Liver (tissue), 3 donors: ENCODE data around the gene CCR8.

Source experiments
- EGR1 ChIP-seq, 2 donors: IDR thresholded peaks; 2 replicates each; pipeline ENCODE4 v1.6.1; 2016 to 2018; ENCODE audit warnings: antibody characterized with exemption in 2 of 2, low read depth in 2 of 2
- GABPA ChIP-seq, 2 donors: IDR thresholded peaks in 1 of 2; conservative IDR thresholded peaks in 1 of 2; 2 replicates each; pipeline ENCODE4 v1.6.1; 2016; ENCODE audit warnings: antibody characterized with exemption in 2 of 2, mild to moderate bottlenecking in 1 of 2, moderate library complexity in 1 of 2
- HNF4G ChIP-seq: IDR thresholded peaks from 2 replicates; pipeline ENCODE4 v1.6.1; 2016; ENCODE audit warnings: antibody characterized with exemption
- NR2F2 ChIP-seq: IDR thresholded peaks from 2 replicates; pipeline ENCODE4 v1.6.1; 2016; ENCODE audit warnings: antibody characterized with exemption
- RAD21 ChIP-seq, 2 donors: IDR thresholded peaks; 2 replicates each; pipeline ENCODE4 v1.6.1; 2016; ENCODE audit warnings: antibody characterized with exemption in 2 of 2, mild to moderate bottlenecking in 2 of 2
- TAF1 ChIP-seq: conservative IDR thresholded peaks from 2 replicates; pipeline ENCODE4 v1.6.1; 2016; ENCODE audit warnings: antibody characterized with exemption, mild to moderate bottlenecking
- YY1 ChIP-seq: IDR thresholded peaks from 2 replicates; pipeline ENCODE4 v1.6.1; 2016; ENCODE audit warnings: antibody characterized with exemption, mild to moderate bottlenecking
- TF ChIP-seq, protein P1 (sequence below): fragments of 150-350 bp; IDR thresholded peaks from 2 replicates; pipeline ENCODE4 v1.5.1; 2017; ENCODE audit warnings: improper control_type of control experiment, low read depth, low read length; ENCODE audit not compliant: missing input control
- TF ChIP-seq, protein P2 (sequence below): IDR thresholded peaks from 2 replicates; pipeline ENCODE4 v1.6.1; 2016; ENCODE audit warnings: antibody characterized with exemption, mild to moderate bottlenecking
- donor health status: healthy.
- donor health status: healthy.

DNA sequence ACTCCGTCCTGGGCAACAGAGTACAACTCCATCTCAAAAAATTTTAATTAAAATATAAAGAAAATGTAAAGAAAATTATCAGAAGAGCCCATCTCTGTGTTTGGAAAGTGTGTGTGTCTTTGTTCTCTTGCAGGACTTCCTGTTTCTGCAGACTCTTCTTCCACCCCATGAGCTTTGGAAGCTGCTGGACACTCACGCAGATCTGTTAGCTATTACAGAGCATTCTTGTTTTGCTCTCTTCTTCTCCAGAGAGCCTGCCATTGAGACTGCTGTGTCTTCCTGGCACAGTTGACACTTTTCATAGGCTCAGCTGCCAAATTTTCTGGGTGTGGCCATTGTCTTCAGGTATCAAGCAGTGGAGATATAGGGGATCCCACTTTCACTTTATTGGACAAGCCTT, 6.0 kb upstream of the CCR8 start:
- TF ChIP-seq, protein P1, sequence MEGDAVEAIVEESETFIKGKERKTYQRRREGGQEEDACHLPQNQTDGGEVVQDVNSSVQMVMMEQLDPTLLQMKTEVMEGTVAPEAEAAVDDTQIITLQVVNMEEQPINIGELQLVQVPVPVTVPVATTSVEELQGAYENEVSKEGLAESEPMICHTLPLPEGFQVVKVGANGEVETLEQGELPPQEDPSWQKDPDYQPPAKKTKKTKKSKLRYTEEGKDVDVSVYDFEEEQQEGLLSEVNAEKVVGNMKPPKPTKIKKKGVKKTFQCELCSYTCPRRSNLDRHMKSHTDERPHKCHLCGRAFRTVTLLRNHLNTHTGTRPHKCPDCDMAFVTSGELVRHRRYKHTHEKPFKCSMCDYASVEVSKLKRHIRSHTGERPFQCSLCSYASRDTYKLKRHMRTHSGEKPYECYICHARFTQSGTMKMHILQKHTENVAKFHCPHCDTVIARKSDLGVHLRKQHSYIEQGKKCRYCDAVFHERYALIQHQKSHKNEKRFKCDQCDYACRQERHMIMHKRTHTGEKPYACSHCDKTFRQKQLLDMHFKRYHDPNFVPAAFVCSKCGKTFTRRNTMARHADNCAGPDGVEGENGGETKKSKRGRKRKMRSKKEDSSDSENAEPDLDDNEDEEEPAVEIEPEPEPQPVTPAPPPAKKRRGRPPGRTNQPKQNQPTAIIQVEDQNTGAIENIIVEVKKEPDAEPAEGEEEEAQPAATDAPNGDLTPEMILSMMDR: no peak
- TF ChIP-seq HNF4G: no peak
- TF ChIP-seq, protein P2, sequence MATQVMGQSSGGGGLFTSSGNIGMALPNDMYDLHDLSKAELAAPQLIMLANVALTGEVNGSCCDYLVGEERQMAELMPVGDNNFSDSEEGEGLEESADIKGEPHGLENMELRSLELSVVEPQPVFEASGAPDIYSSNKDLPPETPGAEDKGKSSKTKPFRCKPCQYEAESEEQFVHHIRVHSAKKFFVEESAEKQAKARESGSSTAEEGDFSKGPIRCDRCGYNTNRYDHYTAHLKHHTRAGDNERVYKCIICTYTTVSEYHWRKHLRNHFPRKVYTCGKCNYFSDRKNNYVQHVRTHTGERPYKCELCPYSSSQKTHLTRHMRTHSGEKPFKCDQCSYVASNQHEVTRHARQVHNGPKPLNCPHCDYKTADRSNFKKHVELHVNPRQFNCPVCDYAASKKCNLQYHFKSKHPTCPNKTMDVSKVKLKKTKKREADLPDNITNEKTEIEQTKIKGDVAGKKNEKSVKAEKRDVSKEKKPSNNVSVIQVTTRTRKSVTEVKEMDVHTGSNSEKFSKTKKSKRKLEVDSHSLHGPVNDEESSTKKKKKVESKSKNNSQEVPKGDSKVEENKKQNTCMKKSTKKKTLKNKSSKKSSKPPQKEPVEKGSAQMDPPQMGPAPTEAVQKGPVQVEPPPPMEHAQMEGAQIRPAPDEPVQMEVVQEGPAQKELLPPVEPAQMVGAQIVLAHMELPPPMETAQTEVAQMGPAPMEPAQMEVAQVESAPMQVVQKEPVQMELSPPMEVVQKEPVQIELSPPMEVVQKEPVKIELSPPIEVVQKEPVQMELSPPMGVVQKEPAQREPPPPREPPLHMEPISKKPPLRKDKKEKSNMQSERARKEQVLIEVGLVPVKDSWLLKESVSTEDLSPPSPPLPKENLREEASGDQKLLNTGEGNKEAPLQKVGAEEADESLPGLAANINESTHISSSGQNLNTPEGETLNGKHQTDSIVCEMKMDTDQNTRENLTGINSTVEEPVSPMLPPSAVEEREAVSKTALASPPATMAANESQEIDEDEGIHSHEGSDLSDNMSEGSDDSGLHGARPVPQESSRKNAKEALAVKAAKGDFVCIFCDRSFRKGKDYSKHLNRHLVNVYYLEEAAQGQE: no peak
- no peak for TF ChIP-seq RAD21 (IDR thresholded peaks at IDR 0.05)
- no peak for TF ChIP-seq YY1
- TF ChIP-seq GABPA (IDR thresholded peaks at IDR 0.05 in 1 of 2, conservative IDR thresholded peaks at IDR 0.05 in 1 of 2): no peak
- TF ChIP-seq EGR1 (IDR thresholded peaks at IDR 0.05; ENCODE audit: low read depth in 2 of 2): no peak
- no peak for TF ChIP-seq TAF1
- no peak for TF ChIP-seq NR2F2
